Astrocyte (in vitro differentiated cells and primary cell): Measurements from ENCODE around the gene PDS5B. TPM values are rescaled to one million over a fixed set of nuclear protein-coding genes. Genes with fewer than 3 reads are reported as not detected.

ENCODE experiments used
- DNase-seq: peaks from one replicate; pipeline ENCODE4 v3.0.0-alpha.2; 2010; ENCODE audit warnings: low read depth
- FAIRE-seq: peaks from 2 replicates; lab custom pipeline; 2011; peaks lifted over from hg19 to GRCh38; lab: Jason Lieb, UNC
- H2AFZ ChIP-seq: 2 replicates; pipeline ENCODE4 v1.6.0; 2012; ENCODE audit warnings: low read depth, low read length, inconsistent platforms
- H3K27ac ChIP-seq: 2 replicates; pipeline ENCODE4 v1.5.1; 2011; ENCODE audit warnings: low read depth, low read length, inconsistent platforms
- H3K27me3 ChIP-seq: 2 replicates; pipeline ENCODE4 v1.6.0; 2011; ENCODE audit warnings: low read length, inconsistent platforms; ENCODE audit not compliant: insufficient read depth
- H3K36me3 ChIP-seq: 2 replicates; pipeline ENCODE4 v1.5.1; 2011; ENCODE audit warnings: low read length, inconsistent platforms; ENCODE audit not compliant: insufficient read depth
- H3K4me1 ChIP-seq: 2 replicates; pipeline ENCODE4 v1.5.1; 2011; ENCODE audit warnings: low read length, inconsistent platforms; ENCODE audit not compliant: insufficient read depth
- H3K4me2 ChIP-seq: 2 replicates; pipeline ENCODE4 v1.6.0; 2012; ENCODE audit warnings: low read length, inconsistent platforms
- H3K4me3 ChIP-seq: 2 replicates; pipeline ENCODE4 v1.5.1; 2011; ENCODE audit warnings: low read depth, mild to moderate bottlenecking, low read length, inconsistent platforms; ENCODE audit not compliant: insufficient read depth
- H3K79me2 ChIP-seq: 2 replicates; pipeline ENCODE4 v1.6.0; 2012; ENCODE audit warnings: mild to moderate bottlenecking, low read length, inconsistent platforms; ENCODE audit not compliant: insufficient read depth
- H3K9ac ChIP-seq: 2 replicates; pipeline ENCODE4 v1.6.0; 2012; ENCODE audit warnings: mild to moderate bottlenecking, low read length, inconsistent platforms
- H3K9me3 ChIP-seq: 2 replicates; pipeline ENCODE4 v1.5.1; 2012; ENCODE audit warnings: low read depth, mild to moderate bottlenecking, low read length, inconsistent platforms; ENCODE audit not compliant: insufficient read depth
- H4K20me1 ChIP-seq: 2 replicates; pipeline ENCODE4 v1.6.0; 2012; ENCODE audit warnings: low read length, inconsistent platforms; ENCODE audit not compliant: insufficient read depth
- H3K27ac Mint-ChIP-seq: one replicate; pipeline ENCODE4 v1.8.0; 2021; ENCODE audit warnings: mild to moderate bottlenecking, mixed read lengths; ENCODE audit not compliant: unreplicated experiment
- H3K27me3 Mint-ChIP-seq: one replicate; pipeline ENCODE4 v1.8.0; 2021; ENCODE audit warnings: low read depth, mixed read lengths; ENCODE audit not compliant: unreplicated experiment
- H3K36me3 Mint-ChIP-seq: one replicate; pipeline ENCODE4 v1.8.0; 2021; ENCODE audit warnings: low read depth, mixed read lengths; ENCODE audit not compliant: unreplicated experiment
- H3K4me1 Mint-ChIP-seq: one replicate; pipeline ENCODE4 v1.8.0; 2021; ENCODE audit warnings: low read depth, mixed read lengths; ENCODE audit not compliant: unreplicated experiment
- H3K4me3 Mint-ChIP-seq: one replicate; pipeline ENCODE4 v1.8.0; 2021; ENCODE audit warnings: mild to moderate bottlenecking, moderate library complexity, mixed read lengths; ENCODE audit not compliant: unreplicated experiment
- H3K9me3 Mint-ChIP-seq: one replicate; pipeline ENCODE4 v1.8.0; 2021; ENCODE audit warnings: mild to moderate bottlenecking, mixed read lengths; ENCODE audit not compliant: unreplicated experiment
- CTCF ChIP-seq: IDR thresholded peaks from 2 replicates; pipeline ENCODE4 v1.5.1; 2011; ENCODE audit warnings: low read depth, mild to moderate bottlenecking, inconsistent platforms, low read length, moderate library complexity; ENCODE audit not compliant: insufficient read depth
- EZH2 ChIP-seq: IDR thresholded peaks from 2 replicates; pipeline ENCODE4 v1.6.1; 2012; ENCODE audit warnings: mild to moderate bottlenecking, low read length, inconsistent platforms; ENCODE audit not compliant: insufficient read depth
- total RNA-seq: library from RNA; stranded (reverse); gene quantifications from 2 replicates; pipeline ENCODE4 v1.2.1, GENCODE V29; 2021

Gene PDS5B
- total RNA-seq, 1 donor from 2014 or later, result 43.1 TPM

- no peak for FAIRE-seq
- no peak overlapping the region for H3K4me3 ChIP-seq
- peaks cover 3% of the 10 kb centered on the region for H3K9me3 ChIP-seq
- DNase-seq, result no peak
- H3K36me3 ChIP-seq, result peaks cover 16% of the 10 kb centered on the region
- peaks cover 5% of the 10 kb centered on the region for H3K4me1 Mint-ChIP-seq
- no peak overlapping the region for H3K27ac ChIP-seq
- H3K4me1 ChIP-seq, result no peaks in the 10 kb centered on the region
- H3K4me3 Mint-ChIP-seq, result no peak overlapping the region
- no peak overlapping the region for H3K27ac Mint-ChIP-seq
- H3K9ac ChIP-seq, result no peak overlapping the region
- no peaks in the 10 kb centered on the region for H3K27me3 Mint-ChIP-seq
- H2AFZ ChIP-seq, result no peak overlapping the region
- no peaks in the 10 kb centered on the region for H3K79me2 ChIP-seq
- no peaks in the 10 kb centered on the region for H3K27me3 ChIP-seq
- H3K4me2 ChIP-seq, result no peak overlapping the region
- H3K9me3 Mint-ChIP-seq, result peaks cover 1% of the 10 kb centered on the region
- no peaks in the 10 kb centered on the region for H4K20me1 ChIP-seq
- H3K36me3 Mint-ChIP-seq, result peaks cover 15% of the 10 kb centered on the region
- TF ChIP-seq CTCF (no peak), EZH2 (no peak)
These were observed 172.9 kb downstream of the PDS5B start for GRCh38 chr13:32759152-32759551.

- Mint-ChIP-seq H3K9me3 (peaks cover 1% of the 10 kb centered on the region), H3K27me3 (no peaks in the 10 kb centered on the region), H3K36me3 (peaks cover 16% of the 10 kb centered on the region), H3K4me3 (no peak overlapping the region), H3K4me1 (peaks cover 5% of the 10 kb centered on the region), H3K27ac (no peak overlapping the region)
- no peak for DNase-seq
- no peaks in the 10 kb centered on the region for H3K27me3 ChIP-seq
- no peak overlapping the region for H3K27ac ChIP-seq
- H3K4me2 ChIP-seq, result no peak overlapping the region
- FAIRE-seq, result no peak
- H3K4me1 ChIP-seq, result no peaks in the 10 kb centered on the region
- no peak overlapping the region for H2AFZ ChIP-seq
- no peak overlapping the region for H3K4me3 ChIP-seq
- H3K9me3 ChIP-seq, result peaks cover 3% of the 10 kb centered on the region
- H3K79me2 ChIP-seq, result no peaks in the 10 kb centered on the region
- no peak overlapping the region for H3K9ac ChIP-seq
- H3K36me3 ChIP-seq, result peaks cover 16% of the 10 kb centered on the region
- no peaks in the 10 kb centered on the region for H4K20me1 ChIP-seq
- no peak for TF ChIP-seq CTCF
These were observed 175.2 kb downstream of the PDS5B start for GRCh38 chr13:32761472-32761871.

- no peak overlapping the region for H3K9ac ChIP-seq
- H3K27ac Mint-ChIP-seq, result no peak overlapping the region
- no peak for FAIRE-seq
- TF ChIP-seq CTCF (no peak), EZH2 (no peak)
- no peak overlapping the region for H3K4me3 ChIP-seq
- peaks cover 4% of the 10 kb centered on the region for H3K4me1 ChIP-seq
- H3K27me3 Mint-ChIP-seq, result no peaks in the 10 kb centered on the region
- H3K79me2 ChIP-seq, result no peaks in the 10 kb centered on the region
- H3K27ac ChIP-seq, result no peak overlapping the region
- H3K4me2 ChIP-seq, result no peak overlapping the region
- no peaks in the 10 kb centered on the region for H3K9me3 ChIP-seq
- no peaks in the 10 kb centered on the region for H4K20me1 ChIP-seq
- H3K4me3 Mint-ChIP-seq, result no peak overlapping the region
- H2AFZ ChIP-seq, result no peak overlapping the region
- peaks cover 2% of the 10 kb centered on the region for H3K9me3 Mint-ChIP-seq
- peaks cover 10% of the 10 kb centered on the region for H3K4me1 Mint-ChIP-seq
- H3K36me3 Mint-ChIP-seq, result peaks cover 8% of the 10 kb centered on the region
- no peaks in the 10 kb centered on the region for H3K27me3 ChIP-seq
- H3K36me3 ChIP-seq, result peaks cover 6% of the 10 kb centered on the region
- no peak for DNase-seq
These were observed 192.9 kb downstream of the PDS5B start for GRCh38 chr13:32779119-32779518.
